Subcutaneous adipose tissue (tissue), 4 donors: ENCODE data around the gene MRPS12. TPM values are rescaled to one million over a fixed set of nuclear protein-coding genes. Genes with fewer than 3 reads are reported as not detected.

ENCODE experiments used
- total RNA-seq, 4 donors: library from RNA; depleted of rRNA; stranded (reverse); fragments of >200 nt; gene quantifications; one replicate each; pipeline ENCODE4 v1.1.0, GENCODE V29; 2016
- TF ChIP-seq, protein P1 (sequence below): fragments of 450-650 bp; IDR thresholded peaks from one replicate; pipeline ENCODE4 v1.5.1; 2016; ENCODE audit warnings: low read depth, mild to moderate bottlenecking, control low read depth, antibody characterized with exemption, moderate library complexity

The MRPS12 gene
- total RNA-seq, 4 donors from 2014 or later: 10.1 to 26.0 (median 23.0) TPM

DNA sequence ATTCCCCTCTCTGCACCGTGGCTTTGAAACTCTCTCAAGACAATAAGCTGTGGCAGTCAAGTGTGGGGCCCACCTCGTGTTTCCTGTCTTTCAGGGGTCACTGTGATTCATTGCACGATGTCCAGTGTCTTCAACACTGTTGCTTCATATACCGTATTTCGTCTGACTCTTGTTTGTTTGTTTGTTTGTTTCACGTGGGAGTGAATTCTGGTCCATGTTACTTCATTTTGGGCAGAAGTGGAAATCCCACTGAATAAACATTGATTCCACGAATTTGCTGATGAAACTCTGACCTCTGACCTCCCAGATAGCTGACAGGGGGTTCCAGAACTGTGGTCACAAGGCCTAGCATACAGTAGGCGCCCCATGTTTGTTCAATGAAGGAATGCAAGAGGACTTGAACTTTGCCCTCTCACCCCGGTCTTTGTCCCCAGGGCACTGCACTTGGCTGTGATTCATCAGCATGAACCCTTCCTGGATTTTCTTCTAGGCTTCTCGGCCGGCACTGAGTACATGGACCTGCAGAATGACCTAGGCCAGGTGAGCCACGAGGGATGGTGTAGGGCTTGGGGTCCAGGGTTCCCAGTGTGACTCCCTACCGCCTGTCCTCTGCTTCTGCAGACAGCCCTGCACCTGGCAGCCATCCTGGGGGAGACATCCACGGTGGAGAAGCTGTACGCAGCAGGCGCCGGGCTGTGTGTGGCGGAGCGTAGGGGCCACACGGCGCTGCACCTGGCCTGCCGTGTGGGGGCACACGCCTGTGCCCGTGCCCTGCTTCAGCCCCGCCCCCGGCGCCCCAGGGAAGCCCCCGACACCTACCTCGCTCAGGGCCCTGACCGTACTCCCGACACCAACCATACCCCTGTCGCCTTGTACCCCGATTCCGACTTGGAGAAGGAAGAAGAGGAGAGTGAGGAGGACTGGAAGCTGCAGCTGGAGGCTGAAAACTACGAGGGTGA is 25.9 kb upstream of the MRPS12 start:
- TF ChIP-seq, protein P1, sequence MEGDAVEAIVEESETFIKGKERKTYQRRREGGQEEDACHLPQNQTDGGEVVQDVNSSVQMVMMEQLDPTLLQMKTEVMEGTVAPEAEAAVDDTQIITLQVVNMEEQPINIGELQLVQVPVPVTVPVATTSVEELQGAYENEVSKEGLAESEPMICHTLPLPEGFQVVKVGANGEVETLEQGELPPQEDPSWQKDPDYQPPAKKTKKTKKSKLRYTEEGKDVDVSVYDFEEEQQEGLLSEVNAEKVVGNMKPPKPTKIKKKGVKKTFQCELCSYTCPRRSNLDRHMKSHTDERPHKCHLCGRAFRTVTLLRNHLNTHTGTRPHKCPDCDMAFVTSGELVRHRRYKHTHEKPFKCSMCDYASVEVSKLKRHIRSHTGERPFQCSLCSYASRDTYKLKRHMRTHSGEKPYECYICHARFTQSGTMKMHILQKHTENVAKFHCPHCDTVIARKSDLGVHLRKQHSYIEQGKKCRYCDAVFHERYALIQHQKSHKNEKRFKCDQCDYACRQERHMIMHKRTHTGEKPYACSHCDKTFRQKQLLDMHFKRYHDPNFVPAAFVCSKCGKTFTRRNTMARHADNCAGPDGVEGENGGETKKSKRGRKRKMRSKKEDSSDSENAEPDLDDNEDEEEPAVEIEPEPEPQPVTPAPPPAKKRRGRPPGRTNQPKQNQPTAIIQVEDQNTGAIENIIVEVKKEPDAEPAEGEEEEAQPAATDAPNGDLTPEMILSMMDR: no peak

- TF ChIP-seq, protein P1: no peak
These were observed 25.1 kb upstream of the MRPS12 start for GRCh38 chr19:38905620-38906019.

- TF ChIP-seq, protein P1: no peak
These were observed 23.5 kb upstream of the MRPS12 start for GRCh38 chr19:38907227-38907626.

GRCh38 chr19:38907670-38908069 is 23.1 kb upstream of the MRPS12 start:
- TF ChIP-seq, protein P1: no peak

- TF ChIP-seq, protein P1: no peak
These were observed 21.8 kb upstream of the MRPS12 start for GRCh38 chr19:38908911-38909310.

GRCh38 chr19:38910488-38910887 is 20.3 kb upstream of the MRPS12 start:
- TF ChIP-seq, protein P1: no peak

- TF ChIP-seq, protein P1: no peak
These were observed 19.2 kb upstream of the MRPS12 start for GRCh38 chr19:38911388-38912001.
